Activated naive CD8-positive, alpha-beta T cell treated with anti-CD3 and anti-CD28 coated beads, Interleukin-2, amount 50 U/mL, for 16 hours (primary cell): ENCODE measurements around the gene SLC29A1.
A peak's percentile ranks its signal among the peaks of the same experiment; 100 is the strongest.
"Not testable (repeated sequence)": the region's sequence is repeated elsewhere in the genome, so short reads cannot be mapped to it uniquely, and the experiment has no call there.

Experiments used
- DNase-seq: peaks from one replicate; pipeline ENCODE4 v3.0.0-alpha.2; 2020; ENCODE audit warnings: low read depth, low spot score

Gene SLC29A1

GRCh38 chr6:44194326-44194725 lies 29.1 kb upstream of the SLC29A1 start:
- DNase-seq: no peak

GRCh38 chr6:44196351-44196750 lies 27.0 kb upstream of the SLC29A1 start:
- not testable (repeated sequence) for DNase-seq

GRCh38 chr6:44198684-44199083 lies 24.7 kb upstream of the SLC29A1 start:
- no peak for DNase-seq

- no peak for DNase-seq
Measured at GRCh38 chr6:44199883-44200282, 23.5 kb upstream of the SLC29A1 start.

DNA sequence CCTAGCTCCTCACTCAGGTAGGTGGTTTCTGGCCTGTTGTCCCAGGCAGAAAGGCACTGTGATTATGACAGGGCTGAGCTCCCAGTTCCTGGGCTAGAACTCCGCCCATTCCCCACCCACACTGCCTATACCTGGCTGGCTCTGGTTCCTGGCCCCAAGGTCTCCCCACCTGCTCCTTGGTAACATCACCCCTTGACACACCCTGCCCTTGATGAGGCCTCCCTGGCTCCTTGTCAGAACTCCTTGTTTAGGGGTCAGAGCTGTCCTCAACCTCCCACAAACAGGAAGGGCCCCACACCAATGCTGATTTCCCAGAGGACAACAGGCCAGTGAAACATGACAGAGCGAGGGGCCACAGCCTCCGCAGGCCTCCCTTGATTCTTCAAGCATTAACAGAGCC lies 22.2 kb upstream of the SLC29A1 start:
- no peak for DNase-seq

GRCh38 chr6:44201638-44202303 lies 21.6 kb upstream of the SLC29A1 start:
- no peak for DNase-seq

DNA sequence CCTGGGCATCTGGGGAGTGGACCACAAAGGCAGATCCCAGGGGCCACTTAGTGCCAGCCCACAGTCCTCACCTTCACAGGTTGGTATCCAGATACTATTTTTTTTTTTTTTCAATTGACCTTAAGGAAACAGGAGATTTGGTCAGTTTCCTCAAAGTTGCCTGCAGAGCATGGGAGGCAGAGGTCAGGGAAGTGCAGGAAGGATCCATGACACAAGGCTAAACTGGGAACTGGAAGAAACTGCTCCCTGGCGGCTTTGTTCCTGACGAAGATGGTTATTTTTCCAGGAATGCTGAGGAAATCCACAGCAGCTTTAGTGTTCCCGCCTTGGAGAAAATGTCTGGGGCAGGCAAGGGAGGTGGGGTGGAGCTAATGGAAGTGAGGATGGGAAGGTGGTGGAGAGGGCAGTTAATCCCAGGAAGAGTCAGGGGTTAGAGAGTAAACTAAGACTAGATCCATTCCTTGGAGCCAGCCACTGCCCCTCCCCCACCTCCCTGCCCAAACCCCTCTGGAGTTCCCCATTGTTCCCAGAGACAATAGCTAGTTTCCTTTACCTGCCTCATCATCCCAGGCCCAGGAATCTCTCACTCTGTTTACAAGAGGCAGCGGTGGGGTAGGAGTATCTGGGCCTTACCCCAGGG lies 20.9 kb upstream of the SLC29A1 start:
- no peak for DNase-seq

DNA sequence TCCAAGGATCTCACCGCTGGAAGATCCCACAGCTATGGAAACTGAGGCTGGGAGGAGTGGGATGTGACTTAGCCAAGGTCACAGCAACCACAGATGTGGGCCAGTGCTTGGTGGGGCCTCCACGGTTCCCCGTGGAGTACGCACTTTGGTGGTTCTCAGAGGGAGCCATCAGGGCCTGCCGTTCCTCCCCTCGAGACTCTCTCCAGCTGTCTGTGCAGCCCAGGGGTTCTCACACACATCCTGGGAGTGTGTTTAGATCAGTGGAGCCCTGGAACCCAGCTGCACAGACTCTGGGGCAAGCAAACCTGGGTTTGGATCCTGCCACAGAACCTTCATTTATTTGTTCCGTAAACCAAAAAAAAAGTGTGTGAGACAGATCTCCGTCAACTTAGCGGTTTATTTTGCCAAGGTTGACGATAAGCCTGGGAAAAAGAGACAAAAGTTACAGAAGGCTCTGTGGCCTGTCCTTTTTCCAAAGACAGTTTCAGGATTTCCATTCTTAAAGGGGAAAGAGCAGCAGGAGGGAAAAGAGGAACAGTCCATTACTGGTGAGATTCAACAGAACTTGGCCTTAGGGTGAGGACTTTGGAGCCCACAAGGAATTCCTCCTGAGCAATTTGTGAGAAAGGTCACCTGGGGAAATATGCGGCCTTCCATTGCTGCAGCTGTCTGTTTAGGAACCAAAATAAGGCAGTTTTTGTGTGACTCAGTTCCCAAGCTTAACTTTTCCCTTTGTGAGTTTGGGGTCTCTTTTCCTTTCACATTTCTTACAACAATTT lies 20.2 kb upstream of the SLC29A1 start:
- no peak for DNase-seq

DNA sequence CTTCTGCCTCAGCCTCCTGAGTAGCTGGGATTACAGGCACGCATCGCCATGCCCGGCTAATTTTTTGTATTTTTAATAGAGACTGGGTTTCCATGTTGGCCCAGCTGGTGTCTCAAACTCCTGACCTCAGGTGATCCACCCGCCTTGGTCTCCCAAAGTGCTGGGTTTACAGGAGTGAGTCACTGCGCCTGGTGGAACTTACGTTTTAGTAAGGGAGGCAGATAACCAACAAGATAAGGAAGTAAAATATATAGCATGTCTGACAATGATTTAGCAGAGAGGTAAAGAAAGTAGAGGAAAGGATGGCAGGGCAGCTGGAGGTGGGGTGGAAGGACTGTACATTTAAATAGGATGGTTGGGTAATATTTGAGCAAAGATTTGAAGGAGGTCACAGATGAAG lies 19.4 kb upstream of the SLC29A1 start:
- DNase-seq: no peak

DNA sequence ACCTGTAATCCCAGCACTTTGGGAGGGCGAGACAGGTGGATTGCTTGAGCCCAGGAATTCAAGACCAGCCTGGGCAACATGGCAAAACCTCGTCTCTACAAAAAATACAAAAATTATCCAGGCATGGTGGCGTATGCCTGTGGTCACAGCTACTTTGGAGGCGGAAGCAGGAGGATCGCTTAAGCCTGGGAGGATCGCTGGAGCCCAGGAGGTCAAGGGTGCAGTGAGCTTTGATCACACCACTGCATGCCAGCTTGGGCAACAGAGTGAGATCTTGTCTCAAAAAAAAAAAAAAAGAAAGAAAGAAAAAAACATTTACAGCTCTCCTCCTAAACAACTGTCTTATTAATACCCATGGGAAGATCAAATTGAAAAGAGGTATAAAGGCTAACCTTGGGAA lies 15.4 kb upstream of the SLC29A1 start:
- DNase-seq: no peak

DNA sequence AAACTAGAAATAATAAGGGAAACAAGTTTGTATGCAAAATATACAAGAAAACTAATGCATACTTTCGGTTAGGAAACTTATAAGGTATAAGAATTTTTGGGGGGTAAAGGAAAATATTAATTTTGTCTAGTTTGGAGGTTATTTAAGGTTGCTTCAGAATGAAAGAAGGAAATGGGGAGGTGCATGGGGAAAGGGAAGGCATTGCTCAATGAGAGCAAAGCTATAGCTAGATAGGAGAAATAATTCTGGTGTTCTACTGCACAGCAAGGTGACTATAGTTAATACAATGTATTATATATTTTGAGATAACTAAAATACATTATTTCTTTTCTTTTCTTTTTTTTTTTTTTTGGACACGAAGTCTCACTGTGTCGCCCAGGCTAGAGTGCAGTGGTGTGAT lies 12.1 kb upstream of the SLC29A1 start:
- no peak for DNase-seq

GRCh38 chr6:44214307-44214706 lies 9.1 kb upstream of the SLC29A1 start:
- no peak for DNase-seq

DNA sequence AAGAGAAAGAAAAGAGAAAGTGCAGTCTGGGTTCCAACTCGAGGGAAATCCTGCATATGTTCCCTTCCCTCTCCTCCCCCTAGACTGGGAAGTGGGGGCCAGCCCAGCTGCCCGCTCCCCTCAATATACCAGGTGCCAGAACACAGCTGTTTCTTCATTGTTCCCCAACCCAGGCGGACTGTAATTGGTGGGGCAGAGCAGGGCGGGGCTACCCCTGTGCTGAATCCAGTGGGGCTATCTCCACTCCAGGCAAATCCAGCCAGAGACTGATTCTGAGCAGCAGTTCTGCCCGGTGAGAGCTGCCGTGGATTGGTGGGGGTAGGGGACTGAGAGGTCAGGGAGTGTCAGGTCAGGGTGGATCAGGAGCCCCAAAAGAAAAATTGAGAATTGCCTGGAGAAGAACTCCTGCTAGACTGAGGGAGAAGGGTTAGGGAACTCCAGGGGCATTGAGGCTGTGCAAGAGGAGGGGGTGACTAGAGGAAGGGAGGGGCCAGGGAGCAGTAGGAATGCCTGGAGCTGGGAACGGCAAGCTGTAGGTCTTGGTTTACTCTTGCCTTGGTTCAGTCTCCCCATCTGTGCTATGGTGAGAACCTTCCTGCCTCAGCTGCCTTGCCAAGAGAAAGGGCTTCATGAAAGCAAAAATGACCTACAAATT lies 6.6 kb upstream of the SLC29A1 start, which contains the start of gene MYMX:
MYMX (plus strand) TSS at position 250 of the 655 bp plus-strand sequence. CDS start 546 bp downstream, outside the sequence.
- DNase-seq: no peak

- no peak for DNase-seq
Measured at GRCh38 chr6:44217332-44218143, 5.9 kb upstream of the SLC29A1 start.

DNA sequence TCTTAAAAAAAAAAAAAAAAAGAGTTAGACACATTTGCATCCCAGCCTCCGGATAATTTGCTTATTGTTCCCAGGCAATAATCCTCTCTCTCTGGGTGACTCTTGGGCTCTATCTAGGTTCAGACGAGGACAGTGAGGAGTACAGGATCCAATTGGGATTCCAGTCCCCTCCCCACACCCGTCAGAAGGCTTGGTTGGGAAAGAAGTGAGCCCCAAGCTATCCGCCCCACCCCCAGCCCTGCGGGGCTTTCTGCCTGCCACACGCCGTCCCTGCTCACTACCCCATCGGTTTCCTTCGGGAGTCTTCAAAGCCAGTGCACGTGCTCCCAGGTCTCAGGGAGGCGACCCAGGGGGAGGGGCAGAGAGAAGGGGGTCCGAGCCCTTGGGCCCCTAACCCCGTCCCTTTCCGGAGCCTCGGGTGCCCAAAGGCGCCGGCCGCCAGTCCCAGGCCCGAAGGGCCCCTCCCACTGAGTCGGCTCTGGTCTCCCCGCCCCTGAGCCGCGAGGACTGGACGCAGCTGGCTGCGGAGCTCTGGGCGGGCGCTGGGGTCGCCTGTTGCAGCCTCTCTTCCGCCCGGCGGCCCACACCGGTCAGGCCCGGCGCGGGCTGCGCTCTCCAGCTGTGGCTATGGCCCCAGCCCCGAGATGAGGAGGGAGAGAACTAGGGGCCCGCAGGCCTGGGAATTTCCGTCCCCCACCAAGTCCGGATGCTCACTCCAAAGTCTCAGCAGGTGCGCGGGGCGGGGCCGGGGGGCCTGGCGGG lies 4.2 kb upstream of the SLC29A1 start:
- no peak for DNase-seq

GRCh38 chr6:44219815-44220784 lies 3.3 kb upstream of the SLC29A1 start:
- no peak for DNase-seq

GRCh38 chr6:44220913-44221290 lies 2.5 kb upstream of the SLC29A1 start:
- no peak for DNase-seq

DNA sequence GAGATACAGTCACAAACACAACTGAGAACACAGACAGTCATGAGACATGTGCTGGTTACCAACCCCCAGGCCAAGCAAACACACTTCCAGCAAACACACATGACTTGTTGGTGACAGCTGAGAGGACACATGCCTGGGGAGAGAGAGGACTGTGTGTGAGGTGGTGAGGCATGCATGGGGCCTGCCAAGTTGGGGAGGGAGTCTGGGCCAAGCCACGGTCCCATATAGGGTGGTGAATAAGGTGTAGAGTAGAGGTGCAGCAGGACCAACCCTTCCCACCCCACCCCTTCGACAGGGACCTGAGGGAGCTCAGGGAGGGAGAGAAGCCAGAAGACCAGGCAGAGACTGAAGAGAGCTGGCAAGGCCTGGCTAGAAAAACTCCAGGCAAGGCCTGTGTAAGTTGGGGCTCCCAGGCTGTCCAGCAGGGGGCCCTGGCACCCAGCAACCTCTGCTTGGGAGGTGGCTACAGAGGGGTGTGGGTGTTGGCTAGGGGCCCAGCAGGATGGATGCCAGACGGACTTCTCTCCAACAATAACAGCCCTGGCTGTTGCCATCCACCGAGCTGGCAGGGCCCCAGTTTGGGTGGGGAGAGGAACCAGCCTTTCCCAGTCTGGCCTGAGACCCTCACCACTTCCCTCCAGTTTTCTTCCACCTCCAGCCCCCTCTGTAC lies 2.0 kb upstream of the SLC29A1 start:
- peak; percentile 29 for DNase-seq

DNA sequence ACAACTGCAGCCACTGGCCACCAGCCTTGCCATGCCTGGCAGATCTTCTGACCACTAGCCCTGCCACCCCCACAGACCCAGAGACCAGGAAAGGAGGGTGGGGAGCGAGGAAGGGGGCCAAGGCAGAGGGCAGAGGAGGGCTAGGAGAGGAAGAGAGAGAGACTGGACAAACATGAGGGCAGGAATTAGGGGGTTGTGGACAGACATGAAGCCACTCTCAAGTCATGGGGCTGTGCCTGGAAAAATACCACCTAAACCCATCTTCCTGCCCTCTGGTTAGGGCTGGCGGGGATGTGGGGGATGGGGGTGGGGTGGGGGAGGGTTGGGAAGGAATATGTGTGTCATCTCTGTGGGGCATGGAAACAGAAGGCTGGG lies 1.4 kb upstream of the SLC29A1 start:
- no peak for DNase-seq
